Bronchial epithelial cell (primary cell): ENCODE data around the gene SLC16A13. TPM values are rescaled to one million over a fixed set of nuclear protein-coding genes. Genes with fewer than 3 reads are reported as not detected.

Experiments used
- DNase-seq: peaks from one replicate; pipeline ENCODE4 v3.0.0-alpha.2; 2010; ENCODE audit warnings: low read depth
- FAIRE-seq: peaks from 2 replicates; lab custom pipeline; 2011; peaks lifted over from hg19 to GRCh38; lab: Jason Lieb, UNC
- H3K27me3 ChIP-seq: 2 replicates; pipeline ENCODE4 v1.5.1; 2011; ENCODE audit warnings: low read length; ENCODE audit not compliant: control insufficient read depth, insufficient read depth
- H3K36me3 ChIP-seq: 2 replicates; pipeline ENCODE4 v1.5.1; 2011; ENCODE audit warnings: low read length; ENCODE audit not compliant: control insufficient read depth, insufficient read depth
- H3K4me3 ChIP-seq: 2 replicates; pipeline ENCODE4 v1.5.1; 2011; ENCODE audit warnings: mild to moderate bottlenecking, low read depth, low read length, control low read depth
- total RNA-seq: library from RNA; depleted of rRNA; stranded (reverse); fragments of >200 nt; gene quantifications from 2 replicates; pipeline ENCODE4 v1.2.1, GENCODE V29; 2014
- TF ChIP-seq, protein P1 (sequence below): IDR thresholded peaks from 2 replicates; pipeline ENCODE4 v1.5.1; 2011; ENCODE audit warnings: mild to moderate bottlenecking, moderate library complexity, low read length, control low read depth, inconsistent platforms; ENCODE audit not compliant: insufficient read depth, severe bottlenecking

The SLC16A13 gene
- total RNA-seq, 1 donor from 2014 or later, result 0.26 TPM

DNA sequence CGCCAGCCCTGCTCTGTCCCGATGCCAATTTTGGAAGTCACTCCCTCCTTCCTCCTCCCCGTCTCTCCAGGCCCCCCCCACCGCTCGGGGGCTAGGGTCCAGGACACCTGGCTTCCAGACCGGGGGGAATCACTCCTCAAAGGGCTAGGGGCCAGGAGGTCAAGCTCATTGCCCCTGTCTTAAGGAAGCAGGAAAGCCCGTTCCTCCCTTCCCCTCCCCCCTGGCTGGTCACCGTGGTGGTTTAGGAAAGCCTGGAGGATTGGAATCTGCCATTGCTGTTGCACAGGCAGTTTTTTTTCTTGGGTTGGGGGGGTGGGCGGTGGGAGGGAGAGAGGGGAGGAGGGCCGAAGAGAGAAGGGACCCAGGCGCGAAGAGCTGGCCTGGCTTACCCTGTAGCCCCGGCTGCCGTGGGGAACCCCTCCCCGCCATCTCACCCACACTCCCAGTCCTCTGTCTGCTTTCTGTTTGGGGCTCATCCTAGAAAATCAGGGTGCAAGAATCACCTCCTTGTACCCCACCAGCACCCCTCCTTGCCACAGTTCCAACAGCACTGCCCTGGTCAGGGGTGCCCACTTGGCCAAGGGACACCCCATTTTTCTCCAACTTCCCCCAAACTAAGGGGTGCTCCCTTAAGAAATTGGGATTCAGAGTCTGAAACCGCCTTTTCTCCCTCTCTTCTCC lies 15.8 kb upstream of the SLC16A13 start:
- H3K36me3 ChIP-seq, result peaks cover 3% of the 10 kb centered on the region
- H3K27me3 ChIP-seq, result peaks cover 5% of the 10 kb centered on the region
- H3K4me3 ChIP-seq, result peak overlapping the region; percentile 31
- no peak for DNase-seq
- TF ChIP-seq, protein P1, sequence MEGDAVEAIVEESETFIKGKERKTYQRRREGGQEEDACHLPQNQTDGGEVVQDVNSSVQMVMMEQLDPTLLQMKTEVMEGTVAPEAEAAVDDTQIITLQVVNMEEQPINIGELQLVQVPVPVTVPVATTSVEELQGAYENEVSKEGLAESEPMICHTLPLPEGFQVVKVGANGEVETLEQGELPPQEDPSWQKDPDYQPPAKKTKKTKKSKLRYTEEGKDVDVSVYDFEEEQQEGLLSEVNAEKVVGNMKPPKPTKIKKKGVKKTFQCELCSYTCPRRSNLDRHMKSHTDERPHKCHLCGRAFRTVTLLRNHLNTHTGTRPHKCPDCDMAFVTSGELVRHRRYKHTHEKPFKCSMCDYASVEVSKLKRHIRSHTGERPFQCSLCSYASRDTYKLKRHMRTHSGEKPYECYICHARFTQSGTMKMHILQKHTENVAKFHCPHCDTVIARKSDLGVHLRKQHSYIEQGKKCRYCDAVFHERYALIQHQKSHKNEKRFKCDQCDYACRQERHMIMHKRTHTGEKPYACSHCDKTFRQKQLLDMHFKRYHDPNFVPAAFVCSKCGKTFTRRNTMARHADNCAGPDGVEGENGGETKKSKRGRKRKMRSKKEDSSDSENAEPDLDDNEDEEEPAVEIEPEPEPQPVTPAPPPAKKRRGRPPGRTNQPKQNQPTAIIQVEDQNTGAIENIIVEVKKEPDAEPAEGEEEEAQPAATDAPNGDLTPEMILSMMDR, result no peak
- no peak for FAIRE-seq

DNA sequence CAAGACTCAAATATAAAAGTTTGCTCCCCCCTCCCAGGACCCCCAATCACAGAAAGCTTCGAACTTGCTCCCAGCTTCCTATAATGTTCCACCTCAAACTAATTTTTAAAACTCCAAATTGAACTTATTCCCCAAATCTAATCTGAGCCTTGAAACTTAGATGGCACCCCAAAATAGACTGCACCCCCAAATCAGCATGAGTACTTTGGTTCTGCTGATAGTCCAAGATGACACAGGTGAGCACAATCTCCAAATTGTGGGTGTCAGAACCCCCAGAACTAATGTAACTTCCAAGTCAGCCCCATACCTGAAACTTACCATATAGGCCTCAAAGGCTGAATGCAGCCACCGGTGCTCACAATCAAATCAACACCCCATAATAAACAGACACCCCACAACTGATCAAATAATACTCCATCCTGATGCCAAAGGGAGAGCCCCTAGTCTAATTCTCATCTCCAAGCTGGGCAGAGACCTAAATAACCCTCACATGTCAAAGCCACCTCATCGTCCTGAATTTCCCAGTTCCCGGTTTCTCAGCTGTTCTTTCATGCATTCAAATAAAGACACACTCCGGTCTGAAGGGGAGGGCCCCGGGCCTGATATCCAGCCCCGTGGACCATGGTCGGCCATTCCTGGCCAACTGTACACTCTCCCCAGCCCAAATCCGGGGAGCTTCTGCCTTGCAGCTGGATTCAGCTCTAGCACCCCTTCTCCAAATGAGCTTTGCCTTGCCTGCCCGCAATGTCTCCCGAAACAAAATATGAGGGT lies 14.7 kb upstream of the SLC16A13 start:
- no peak for FAIRE-seq

DNA sequence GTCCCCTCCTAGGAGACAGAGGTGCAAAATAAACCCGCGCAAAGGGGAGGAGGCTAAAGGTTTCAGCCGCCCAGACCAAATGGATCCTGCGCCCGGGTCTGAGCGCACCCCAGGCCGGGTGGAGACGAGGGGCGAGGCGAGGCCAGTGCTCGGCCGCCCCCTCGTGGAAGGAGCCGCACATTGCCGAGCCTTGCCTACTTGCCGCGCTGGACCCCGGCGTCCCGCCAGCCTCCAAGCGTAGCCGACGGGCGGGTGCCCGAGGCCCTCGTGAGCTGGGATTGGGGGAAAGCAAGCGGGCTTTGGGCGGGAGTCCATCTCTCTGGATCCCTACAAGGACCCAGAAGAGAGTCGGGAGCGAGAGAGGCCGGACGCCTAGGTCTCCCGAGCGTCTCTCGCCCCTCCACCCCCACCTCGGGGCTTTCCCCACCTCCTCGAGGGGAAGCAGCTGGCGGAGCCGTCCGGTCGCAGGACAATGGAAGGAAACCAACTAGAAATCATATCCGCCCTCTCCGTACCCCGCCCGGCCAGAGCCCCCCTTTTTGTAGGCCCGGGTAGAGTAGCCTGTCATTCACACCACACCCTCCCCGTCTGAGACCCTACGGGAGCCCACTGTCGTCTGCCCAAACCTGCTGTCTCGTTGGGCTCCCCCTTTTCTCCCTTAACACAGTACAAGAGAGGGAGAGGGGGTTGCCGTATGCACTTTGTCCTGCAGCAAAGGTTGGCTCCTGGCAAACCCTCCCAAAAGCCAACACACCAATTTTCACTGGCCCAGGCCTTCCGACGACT lies 13.6 kb upstream of the SLC16A13 start:
- FAIRE-seq (no peak), DNase-seq (no peak)
- Histone ChIP-seq H3K4me3 (peak overlapping the region; percentile 1), H3K36me3 (no peaks in the 10 kb centered on the region), H3K27me3 (peaks cover 5% of the 10 kb centered on the region)
- TF ChIP-seq, protein P1, result peak; percentile 98

More for the DNA sequence above, 14.7 kb upstream of the SLC16A13 start:
- Histone ChIP-seq H3K27me3 (peaks cover 5% of the 10 kb centered on the region), H3K36me3 (peaks cover 3% of the 10 kb centered on the region), H3K4me3 (no peak overlapping the region)
- no peak for DNase-seq
- TF ChIP-seq, protein P1, result no peak

DNA sequence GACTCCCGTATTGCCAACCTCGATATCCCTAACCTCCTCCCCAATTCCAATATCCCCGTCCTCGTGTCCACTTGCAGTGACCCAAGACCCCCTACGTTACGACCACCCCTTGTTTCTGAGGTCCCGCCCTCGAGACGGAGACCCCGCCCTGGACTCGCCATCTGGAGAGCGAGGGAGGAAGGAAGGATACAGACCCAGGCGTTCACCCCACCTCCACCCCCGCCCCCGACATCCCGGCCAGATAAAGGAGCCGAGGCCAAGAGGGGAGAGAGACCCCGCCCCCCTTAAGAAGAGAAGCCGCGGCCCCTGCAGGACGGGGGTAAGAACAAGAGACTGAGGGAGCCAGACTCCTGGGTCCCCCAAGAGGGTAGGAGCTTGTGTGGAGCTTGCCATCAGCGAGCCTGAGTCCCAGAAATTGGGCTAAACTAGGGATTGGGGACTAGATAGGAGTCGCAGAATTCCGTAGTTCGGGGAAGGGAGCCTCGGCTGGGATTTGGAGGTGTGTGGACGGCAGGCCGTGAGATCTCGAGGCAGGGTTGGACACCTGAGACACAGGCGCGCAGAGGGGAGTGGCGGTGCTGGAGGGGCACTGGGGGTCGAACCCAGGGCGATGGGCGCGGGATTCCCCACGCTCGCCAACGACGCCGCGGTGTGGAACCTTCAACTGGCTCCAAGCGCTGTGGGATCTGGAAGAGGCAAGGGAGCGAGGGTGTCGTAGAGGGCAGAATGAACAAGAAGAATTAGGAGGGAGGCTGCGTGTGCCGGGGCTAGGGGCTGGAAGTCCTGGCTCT lies 12.8 kb upstream of the SLC16A13 start, which contains the start of gene BCL6B:
Gene BCL6B, plus strand, starts transcription at position 270 of the 791 bp plus-strand sequence. CDS start 622 bp downstream, outside the sequence.
- TF ChIP-seq, protein P1, result no peak
- DNase-seq (no peak), FAIRE-seq (no peak)
- Histone ChIP-seq H3K4me3 (peak within 1 kb of the TSS; percentile 30), H3K27me3 (peaks cover 5% of the 10 kb centered on the region), H3K36me3 (no peaks in the 10 kb centered on the region)
